ENCODE data around the gene CIDEB.

- TF ChIP-seq CEBPB (IDR thresholded peaks at IDR 0.05), result no peak
- no peak for TF ChIP-seq RAD21 (IDR thresholded peaks at IDR 0.05; ENCODE audit: low read depth)
- no peak for TF ChIP-seq ZBTB7A (IDR thresholded peaks at IDR 0.05; ENCODE audit: low read depth)
- TF ChIP-seq, protein P1, sequence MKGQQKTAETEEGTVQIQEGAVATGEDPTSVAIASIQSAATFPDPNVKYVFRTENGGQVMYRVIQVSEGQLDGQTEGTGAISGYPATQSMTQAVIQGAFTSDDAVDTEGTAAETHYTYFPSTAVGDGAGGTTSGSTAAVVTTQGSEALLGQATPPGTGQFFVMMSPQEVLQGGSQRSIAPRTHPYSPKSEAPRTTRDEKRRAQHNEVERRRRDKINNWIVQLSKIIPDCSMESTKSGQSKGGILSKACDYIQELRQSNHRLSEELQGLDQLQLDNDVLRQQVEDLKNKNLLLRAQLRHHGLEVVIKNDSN (IDR thresholded peaks at IDR 0.05), result no peak
- no peak for TF ChIP-seq CREB1 (IDR thresholded peaks at IDR 0.05; ENCODE audit: low read depth)
- no peak for TF ChIP-seq EP300 (IDR thresholded peaks at IDR 0.05; ENCODE audit: borderline replicate concordance)
- TF ChIP-seq REST (IDR thresholded peaks at IDR 0.05; ENCODE audit: low read depth), result no peak
- no peak for TF ChIP-seq MAX (IDR thresholded peaks at IDR 0.05)
- no peak for TF ChIP-seq EGR1 (IDR thresholded peaks at IDR 0.05)
These were observed 41.2 kb downstream of the CIDEB start for GRCh38 chr14:24266344-24267244.
